ENCODE measurements around the gene GALNT10.
A peak's percentile ranks its signal among the peaks of the same experiment; 100 is the strongest.

Gene GALNT10

GRCh38 chr5:154329062-154329461 is 138.5 kb downstream of the GALNT10 start:
- no peak for DNase-seq

DNA sequence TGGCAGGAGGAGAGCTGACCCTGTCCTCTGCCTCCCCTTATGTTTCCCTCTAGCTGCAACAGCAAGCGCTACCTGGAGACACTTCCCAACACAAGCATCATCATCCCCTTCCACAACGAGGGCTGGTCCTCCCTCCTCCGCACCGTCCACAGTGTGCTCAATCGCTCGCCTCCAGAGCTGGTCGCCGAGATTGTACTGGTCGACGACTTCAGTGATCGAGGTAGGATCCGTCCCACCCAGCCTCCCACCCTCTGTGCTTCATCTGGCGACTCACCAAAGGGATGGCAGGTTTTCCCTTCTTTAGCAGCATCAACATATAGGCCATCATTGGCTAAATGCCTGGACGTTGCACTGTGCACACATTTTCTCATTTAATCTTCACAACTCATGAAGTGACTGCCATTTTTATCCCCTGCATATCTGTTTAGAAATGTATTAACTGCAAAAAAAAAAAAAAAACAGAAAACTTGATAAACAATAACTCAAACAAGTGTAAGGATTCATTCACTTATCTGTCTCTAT is 139.0 kb downstream of the GALNT10 start:
- no peak for DNase-seq

- no peak for DNase-seq
Measured at GRCh38 chr5:154330097-154330667, 139.6 kb downstream of the GALNT10 start.

DNA sequence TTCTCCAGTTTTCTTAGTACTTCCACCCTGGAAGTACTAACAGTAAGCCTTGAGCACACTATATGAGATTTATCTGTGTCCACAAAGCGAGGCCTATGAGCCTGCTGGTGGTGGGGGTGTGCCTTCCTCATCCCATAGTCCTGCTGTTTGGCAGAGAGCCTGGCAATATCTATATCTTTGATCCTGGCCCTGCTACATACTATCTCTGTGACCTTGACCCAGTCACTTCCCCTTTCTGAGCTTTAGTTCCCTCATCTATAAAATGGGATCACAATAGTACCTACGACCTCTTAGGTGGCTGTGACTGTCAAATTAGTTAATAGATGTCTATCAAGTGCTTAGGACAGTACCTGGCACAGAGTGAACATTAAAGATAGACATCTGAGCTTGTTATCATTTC is 140.7 kb downstream of the GALNT10 start:
- DNase-seq: no peak

DNA sequence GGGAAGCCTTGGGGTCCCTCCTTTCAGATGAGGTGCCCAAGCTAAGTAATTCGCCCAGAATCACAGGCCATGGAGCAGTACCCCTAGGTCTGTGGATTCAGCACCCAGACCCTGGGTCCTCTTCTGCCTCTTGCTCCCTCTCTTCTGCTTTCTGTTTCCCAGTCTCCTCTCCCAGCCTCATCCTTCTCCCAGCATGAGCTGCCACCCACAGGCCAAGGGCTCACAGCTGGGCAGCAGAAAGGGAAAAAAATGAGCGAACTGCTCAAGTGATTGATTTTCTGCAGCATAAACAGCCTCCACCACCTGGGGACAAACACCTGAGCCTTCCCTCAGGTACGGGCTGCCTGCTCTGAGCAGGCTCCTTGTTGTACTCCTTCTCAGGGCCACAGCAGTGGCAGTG is 141.4 kb downstream of the GALNT10 start:
- peak; percentile 12 to 73 (median 42) for DNase-seq

DNA sequence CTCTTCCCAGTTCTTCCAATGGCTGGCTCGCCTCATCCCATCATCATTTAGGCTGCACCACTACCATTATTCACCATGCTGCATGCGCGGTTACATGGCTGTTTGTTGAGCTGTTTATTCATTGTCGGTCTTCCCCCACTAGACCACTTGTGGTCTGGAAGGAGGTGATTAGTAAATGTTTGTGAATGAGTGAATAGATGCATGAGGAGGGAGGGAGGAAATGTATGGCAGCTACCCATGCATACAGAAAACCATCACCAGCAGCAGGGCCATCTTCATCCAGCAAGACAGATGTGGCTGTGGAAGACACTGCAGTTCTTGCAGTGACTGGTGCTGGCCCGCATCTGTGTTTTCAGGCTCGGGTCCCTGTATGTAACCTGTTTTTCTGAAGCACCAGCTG is 141.9 kb downstream of the GALNT10 start:
- DNase-seq: peak in 2 of 3 experiments; percentile 18 to 46

GRCh38 chr5:154333016-154333415 is 142.5 kb downstream of the GALNT10 start:
- no peak for DNase-seq

DNA sequence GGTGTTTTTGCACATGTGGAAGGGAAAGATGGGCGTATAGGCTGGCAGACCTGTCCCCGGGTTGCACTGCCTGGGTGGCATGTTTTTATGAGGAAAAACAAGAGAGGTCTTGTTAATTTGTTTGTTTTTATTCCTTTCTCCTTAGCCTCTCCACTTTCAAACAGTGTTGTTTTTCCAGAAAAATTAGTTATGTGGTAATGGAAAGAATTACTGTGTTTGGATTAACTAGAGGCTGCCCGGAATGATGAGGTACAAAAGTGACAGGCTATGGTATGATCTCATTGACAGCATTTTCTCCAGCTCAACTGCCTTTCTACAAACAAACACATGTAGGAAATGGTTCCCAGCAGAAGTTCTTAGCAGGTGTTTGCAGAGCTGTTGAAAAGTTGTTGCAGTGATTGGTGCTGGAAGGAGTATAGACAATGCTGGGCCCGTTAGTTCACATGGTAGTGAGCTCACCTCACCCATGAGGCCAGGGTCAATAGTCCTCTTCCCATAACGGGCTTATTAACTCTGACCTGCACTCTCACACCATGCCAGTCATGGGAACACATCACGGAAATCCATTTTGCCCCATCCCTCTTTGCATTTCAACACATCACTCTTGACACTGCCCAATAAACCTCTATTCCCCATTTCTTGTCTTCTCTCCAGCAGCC is 144.0 kb downstream of the GALNT10 start:
- DNase-seq: peak in 1 of 3 experiments; percentile 1

DNA sequence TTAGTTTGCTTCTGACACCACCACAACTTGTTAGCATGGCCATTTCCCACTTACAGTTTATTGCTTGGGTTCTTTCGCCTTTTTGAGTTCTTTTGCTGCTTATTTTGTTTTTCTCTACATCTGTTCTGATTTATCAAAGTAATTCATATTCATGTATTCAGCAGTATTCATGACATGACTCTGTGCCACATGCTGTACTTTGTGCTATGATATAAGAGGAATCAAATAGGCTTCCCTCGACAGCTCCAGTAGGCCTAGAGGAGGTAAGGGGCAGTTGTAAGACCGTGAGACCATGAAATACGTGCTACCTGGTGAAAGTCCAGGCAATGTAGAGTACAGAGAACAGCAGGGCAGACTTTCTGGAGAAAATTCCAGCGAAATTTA is 144.5 kb downstream of the GALNT10 start:
- DNase-seq: no peak

GRCh38 chr5:154341620-154342019 is 151.1 kb downstream of the GALNT10 start:
- DNase-seq: no peak

DNA sequence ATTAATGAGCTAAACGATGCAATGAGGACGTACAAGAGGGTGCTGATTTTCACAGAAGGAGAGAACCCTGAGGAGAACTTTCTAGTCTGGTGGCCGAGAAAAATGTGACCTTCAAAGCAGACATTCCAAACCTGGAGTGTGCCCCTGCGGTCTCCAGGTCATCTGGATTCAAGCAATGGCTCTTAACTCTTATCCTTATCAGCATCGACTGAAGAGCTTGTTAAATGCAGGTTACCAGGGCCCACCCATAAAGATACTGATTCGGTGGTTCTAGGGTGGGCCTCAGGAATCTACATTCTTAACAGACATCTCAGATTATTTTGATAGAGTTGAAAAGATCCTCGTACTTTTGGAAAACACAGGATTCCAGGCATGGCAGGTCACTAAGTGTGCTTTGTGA is 151.7 kb downstream of the GALNT10 start:
- peak in 1 of 3 experiments; percentile 5 for DNase-seq

- no peak for DNase-seq
Measured at GRCh38 chr5:154342963-154343362, 152.4 kb downstream of the GALNT10 start.

DNA sequence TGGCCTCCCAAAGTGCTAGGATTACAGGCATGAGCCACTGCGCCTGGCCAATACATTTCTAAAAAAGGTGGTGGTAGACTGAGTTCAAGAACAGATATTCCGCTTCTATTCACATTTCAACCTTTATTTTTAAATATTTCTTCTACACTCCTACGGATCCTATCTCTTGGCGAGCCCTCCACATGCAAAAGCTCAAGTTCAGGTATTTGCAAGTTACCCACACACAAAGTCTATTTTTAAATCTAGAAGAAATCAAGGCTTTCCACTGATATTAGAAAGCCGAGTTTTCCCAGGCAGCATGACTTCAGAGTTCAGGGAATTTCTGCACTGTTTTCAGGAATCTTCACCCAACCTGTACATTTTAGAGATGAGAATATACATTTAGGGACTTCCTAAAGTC is 153.9 kb downstream of the GALNT10 start:
- no peak for DNase-seq

DNA sequence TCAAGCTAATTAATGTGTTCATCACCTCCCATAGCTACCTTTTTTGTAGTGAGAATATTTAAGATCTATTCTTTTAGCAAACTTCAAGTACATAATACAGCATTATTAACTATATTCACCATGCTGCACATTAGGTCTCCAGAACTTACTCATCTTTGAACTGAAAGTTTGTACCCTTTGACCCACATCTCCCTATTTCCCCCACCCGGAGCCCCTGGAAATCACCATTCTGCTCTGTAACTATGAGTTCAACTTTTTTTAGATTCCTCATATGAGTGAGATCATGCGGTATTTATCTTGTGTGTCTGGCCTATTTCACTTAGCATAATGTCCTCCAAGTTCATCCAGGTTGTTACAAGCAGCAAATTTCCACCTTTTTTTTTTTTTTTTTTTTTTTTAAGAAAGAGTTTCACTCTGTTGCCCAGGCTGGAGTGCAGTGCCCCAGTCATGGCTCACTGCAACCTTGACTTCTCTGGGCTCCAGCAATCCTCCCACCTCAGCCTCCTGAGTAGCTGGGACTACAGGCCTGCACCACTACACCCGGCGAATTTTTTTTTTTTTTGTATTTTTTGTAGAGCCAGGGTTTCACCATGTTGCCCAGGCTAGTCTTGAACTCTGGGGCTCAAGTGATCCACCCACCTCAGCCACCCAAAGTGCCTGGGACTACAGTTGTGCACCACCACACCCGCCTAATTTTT is 154.9 kb downstream of the GALNT10 start:
- no peak for DNase-seq

GRCh38 chr5:154346427-154346826 is 155.9 kb downstream of the GALNT10 start:
- DNase-seq: no peak

- DNase-seq: no peak
Measured at GRCh38 chr5:154349626-154350264, 159.2 kb downstream of the GALNT10 start.

DNA sequence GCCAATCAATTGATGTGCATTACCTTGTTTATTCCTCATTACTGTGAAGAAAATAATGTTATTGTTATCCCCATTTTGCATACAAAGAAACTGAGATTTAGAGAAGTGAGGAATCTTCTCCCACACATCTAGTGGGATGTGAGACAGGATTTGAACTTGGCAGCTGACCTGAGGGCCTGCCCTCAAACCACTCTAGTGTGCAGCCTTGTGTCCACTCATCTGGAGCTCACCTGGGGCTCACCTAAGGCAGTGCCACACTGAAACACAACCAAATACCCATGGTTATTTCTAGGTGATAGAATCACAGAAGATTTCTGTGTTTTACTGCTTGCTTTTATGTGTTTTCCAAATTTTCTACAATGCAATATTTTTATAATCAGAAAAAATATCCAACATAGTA is 160.6 kb downstream of the GALNT10 start:
- no peak for DNase-seq

GRCh38 chr5:154351566-154351965 is 161.0 kb downstream of the GALNT10 start:
- no peak for DNase-seq

DNA sequence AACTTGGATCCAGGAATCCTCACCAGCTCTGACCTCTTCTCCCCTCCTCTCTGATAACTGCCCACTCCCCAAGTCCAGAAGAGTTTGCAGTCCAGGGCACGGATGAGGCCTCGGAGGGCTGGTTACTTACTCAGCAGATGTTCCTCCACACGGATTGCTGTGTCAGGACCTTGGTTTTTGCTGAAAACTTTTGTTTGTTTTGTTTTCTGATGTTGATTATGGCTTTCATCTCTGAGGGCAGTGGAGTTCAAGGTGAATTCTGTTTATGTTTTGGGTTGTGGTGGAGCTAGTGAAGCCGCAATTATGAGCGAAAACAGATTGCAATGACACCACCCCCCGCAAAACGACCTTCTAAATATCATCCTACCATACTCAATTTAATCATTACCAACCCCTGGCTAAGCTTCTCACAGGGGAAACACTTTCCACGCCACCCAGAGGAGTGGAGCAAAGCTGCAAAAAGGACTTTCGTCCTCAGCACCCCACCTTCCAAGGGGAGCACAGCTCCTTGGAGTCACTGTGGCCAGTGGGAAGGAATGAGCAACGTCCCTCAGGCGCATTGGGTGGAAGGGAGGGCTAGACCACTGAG is 162.5 kb downstream of the GALNT10 start:
- DNase-seq: no peak

GRCh38 chr5:154355129-154355611 is 164.6 kb downstream of the GALNT10 start:
- no peak for DNase-seq

- no peak for DNase-seq
Measured at GRCh38 chr5:154356020-154356655, 165.6 kb downstream of the GALNT10 start.

DNA sequence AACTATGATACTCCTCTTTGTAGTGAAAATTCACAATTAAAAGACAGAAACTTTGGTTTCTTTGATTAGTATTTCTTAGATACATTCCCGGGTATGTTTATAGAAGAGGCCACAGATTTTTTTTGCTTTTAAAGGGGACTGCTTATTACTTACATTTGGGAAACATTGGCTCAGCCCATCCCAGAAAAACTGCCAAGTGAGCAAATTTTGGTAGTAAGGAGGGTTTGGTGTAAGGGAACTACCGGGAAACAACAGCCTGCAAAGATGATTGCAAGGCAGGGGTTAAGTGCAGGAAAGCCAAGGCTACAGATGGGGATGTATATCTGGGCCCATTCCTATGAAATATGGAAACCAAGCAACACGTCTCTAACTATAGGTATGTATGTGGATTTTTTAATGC is 166.4 kb downstream of the GALNT10 start:
- DNase-seq: no peak
